ENCODE results near the gene SNTA1. TPM values are rescaled to one million over a fixed set of nuclear protein-coding genes. Genes with fewer than 3 reads are reported as not detected.

SNTA1 gene
- total RNA-seq, 1 experiment from 2014 or later = 14.6 TPM

DNA sequence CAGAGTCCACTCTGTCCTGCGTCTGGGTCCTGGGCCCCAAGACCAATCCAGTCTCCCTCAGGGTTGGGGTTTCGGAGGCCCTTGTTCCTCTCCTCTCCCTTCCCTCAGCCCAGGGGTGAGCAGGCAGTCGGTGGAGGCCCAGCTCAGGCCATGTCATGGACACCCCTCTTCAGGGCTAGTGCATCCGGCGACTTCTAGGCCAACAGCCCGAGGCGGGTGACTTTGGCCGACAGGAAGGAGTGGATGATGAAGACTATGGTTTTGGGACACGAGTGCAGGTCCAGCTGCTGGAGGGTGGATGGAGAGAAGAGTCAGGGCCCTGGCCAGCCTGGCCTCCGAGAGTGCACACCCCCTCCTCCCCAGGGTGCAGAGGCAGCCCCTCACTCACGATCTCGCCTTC, 35.2 kb downstream of the SNTA1 start:
- H2AFZ ChIP-seq (ENCODE audit: low read depth, low read length, poor library complexity, severe bottlenecking) = no peak overlapping the region
- no peaks in the 10 kb centered on the region for H3K79me2 ChIP-seq (ENCODE audit: insufficient read depth, low read length)
- no peaks in the 10 kb centered on the region; a peak in 1 of 4 replicates for H3K36me3 ChIP-seq (ENCODE audit: control insufficient read depth in 1 of 2, insufficient read depth in 2 of 2, low read length in 2 of 2)
- no peaks in the 10 kb centered on the region for H4K20me1 ChIP-seq (ENCODE audit: insufficient read depth)
- no peaks in the 10 kb centered on the region for H3K27me3 ChIP-seq (ENCODE audit: insufficient read depth, low read length)
- H3K4me1 ChIP-seq (ENCODE audit: control insufficient read depth in 1 of 2, insufficient read depth in 2 of 2, low read length in 2 of 2) = peaks cover 0 to 5% of the 10 kb centered on the region in 2 experiments; a peak in 1 of 4 replicates
- no peaks in the 10 kb centered on the region for H3K9me2 ChIP-seq (ENCODE audit: insufficient read depth)
- TF ChIP-seq ZFX (IDR thresholded peaks at IDR 0.05) = no peak
- TF ChIP-seq SIN3A (IDR thresholded peaks at IDR 0.05; ENCODE audit: low read depth) = no peak
- TF ChIP-seq, protein P1, sequence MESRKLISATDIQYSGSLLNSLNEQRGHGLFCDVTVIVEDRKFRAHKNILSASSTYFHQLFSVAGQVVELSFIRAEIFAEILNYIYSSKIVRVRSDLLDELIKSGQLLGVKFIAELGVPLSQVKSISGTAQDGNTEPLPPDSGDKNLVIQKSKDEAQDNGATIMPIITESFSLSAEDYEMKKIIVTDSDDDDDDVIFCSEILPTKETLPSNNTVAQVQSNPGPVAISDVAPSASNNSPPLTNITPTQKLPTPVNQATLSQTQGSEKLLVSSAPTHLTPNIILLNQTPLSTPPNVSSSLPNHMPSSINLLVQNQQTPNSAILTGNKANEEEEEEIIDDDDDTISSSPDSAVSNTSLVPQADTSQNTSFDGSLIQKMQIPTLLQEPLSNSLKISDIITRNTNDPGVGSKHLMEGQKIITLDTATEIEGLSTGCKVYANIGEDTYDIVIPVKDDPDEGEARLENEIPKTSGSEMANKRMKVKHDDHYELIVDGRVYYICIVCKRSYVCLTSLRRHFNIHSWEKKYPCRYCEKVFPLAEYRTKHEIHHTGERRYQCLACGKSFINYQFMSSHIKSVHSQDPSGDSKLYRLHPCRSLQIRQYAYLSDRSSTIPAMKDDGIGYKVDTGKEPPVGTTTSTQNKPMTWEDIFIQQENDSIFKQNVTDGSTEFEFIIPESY (IDR thresholded peaks at IDR 0.05; ENCODE audit: extremely low read depth, insufficient replicate concordance, low read length) = no peak
- no peak for TF ChIP-seq TCF7L2 (IDR thresholded peaks at IDR 0.05; ENCODE audit: borderline replicate concordance, extremely low read depth, insufficient read depth, insufficient read length)
- no peak overlapping the region for H3K27ac ChIP-seq (ENCODE audit: low read depth, low read length)
- intact Hi-C loops (cut with micrococcal nuclease) = no loop called here
- ATAC-seq (no peak), DNase-seq (ENCODE audit: low read depth, low spot score) (no peak)
- BruUV-seq (replicated peaks) = no TSS peak
- no peak overlapping the region for H3K4me2 ChIP-seq (ENCODE audit: low read length)
- H3K9me3 ChIP-seq (ENCODE audit: control insufficient read depth in 1 of 2, insufficient read depth in 1 of 2, low read depth in 1 of 2, low read length in 2 of 2) = no peaks in the 10 kb centered on the region
- ChIA-PET RAD21 (ENCODE audit: low non-redundant PET in 1 of 2, low total read pairs in 2 of 2, uncharacterized antibody in 2 of 2, unreplicated experiment in 2 of 2) (interaction anchor here in 1 of 2 experiments (0.6 kb wide), 1 partner anchor 1234 kb away, joined by 5 read pairs; no protein-coding TSS in a partner anchor), POLR2A (no interaction called here), CTCF (no interaction called here)
- H3K4me3 ChIP-seq (replicated peaks in 1 of 2; ENCODE audit: low read depth in 1 of 2, low read length in 2 of 2) = no peak overlapping the region
- H3K9ac ChIP-seq (ENCODE audit: low read length) = no peak overlapping the region

- ChIA-PET RAD21 (ENCODE audit: low non-redundant PET in 1 of 2, low total read pairs in 2 of 2, uncharacterized antibody in 2 of 2, unreplicated experiment in 2 of 2) (no interaction called here), POLR2A (no interaction called here), CTCF (no interaction called here)
- no TSS peak for BruUV-seq (replicated peaks)
- no peak overlapping the region for H2AFZ ChIP-seq (ENCODE audit: low read depth, low read length, poor library complexity, severe bottlenecking)
- no peaks in the 10 kb centered on the region for H3K9me3 ChIP-seq (ENCODE audit: control insufficient read depth in 1 of 2, insufficient read depth in 1 of 2, low read depth in 1 of 2, low read length in 2 of 2)
- peaks cover 0 to 5% of the 10 kb centered on the region in 2 experiments; a peak in 1 of 4 replicates for H3K4me1 ChIP-seq (ENCODE audit: control insufficient read depth in 1 of 2, insufficient read depth in 2 of 2, low read length in 2 of 2)
- intact Hi-C loops (cut with micrococcal nuclease) = no loop called here
- ATAC-seq (no peak), DNase-seq (ENCODE audit: low read depth, low spot score) (no peak)
- no peaks in the 10 kb centered on the region; a peak in 1 of 4 replicates for H3K36me3 ChIP-seq (ENCODE audit: control insufficient read depth in 1 of 2, insufficient read depth in 2 of 2, low read length in 2 of 2)
- no peak overlapping the region for H3K9ac ChIP-seq (ENCODE audit: low read length)
- no peak for TF ChIP-seq JUND (IDR thresholded peaks at IDR 0.05)
- TF ChIP-seq, protein P2, sequence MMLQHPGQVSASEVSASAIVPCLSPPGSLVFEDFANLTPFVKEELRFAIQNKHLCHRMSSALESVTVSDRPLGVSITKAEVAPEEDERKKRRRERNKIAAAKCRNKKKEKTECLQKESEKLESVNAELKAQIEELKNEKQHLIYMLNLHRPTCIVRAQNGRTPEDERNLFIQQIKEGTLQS (IDR thresholded peaks at IDR 0.05) = no peak
- H3K27ac ChIP-seq (ENCODE audit: low read depth, low read length) = no peak overlapping the region
- no peaks in the 10 kb centered on the region for H3K27me3 ChIP-seq (ENCODE audit: insufficient read depth, low read length)
- H3K9me2 ChIP-seq (ENCODE audit: insufficient read depth) = no peaks in the 10 kb centered on the region
- no peak overlapping the region for H3K4me2 ChIP-seq (ENCODE audit: low read length)
- H4K20me1 ChIP-seq (ENCODE audit: insufficient read depth) = no peaks in the 10 kb centered on the region
- no peaks in the 10 kb centered on the region for H3K79me2 ChIP-seq (ENCODE audit: insufficient read depth, low read length)
- no peak overlapping the region for H3K4me3 ChIP-seq (replicated peaks in 1 of 2; ENCODE audit: low read depth in 1 of 2, low read length in 2 of 2)
Measured at GRCh38 chr20:33407796-33408195, 35.8 kb downstream of the SNTA1 start.

Data from HCT116 (cell line).